ENCODE results near the gene TLE1.

- no peak for TF ChIP-seq OVOL2 (CRISPR knock-in tag; IDR thresholded peaks at IDR 0.05; ENCODE audit: borderline replicate concordance)
- no peak for TF ChIP-seq AFF4 (CRISPR knock-in tag; IDR thresholded peaks at IDR 0.05; ENCODE audit: borderline replicate concordance)
- TF ChIP-seq, protein P1, sequence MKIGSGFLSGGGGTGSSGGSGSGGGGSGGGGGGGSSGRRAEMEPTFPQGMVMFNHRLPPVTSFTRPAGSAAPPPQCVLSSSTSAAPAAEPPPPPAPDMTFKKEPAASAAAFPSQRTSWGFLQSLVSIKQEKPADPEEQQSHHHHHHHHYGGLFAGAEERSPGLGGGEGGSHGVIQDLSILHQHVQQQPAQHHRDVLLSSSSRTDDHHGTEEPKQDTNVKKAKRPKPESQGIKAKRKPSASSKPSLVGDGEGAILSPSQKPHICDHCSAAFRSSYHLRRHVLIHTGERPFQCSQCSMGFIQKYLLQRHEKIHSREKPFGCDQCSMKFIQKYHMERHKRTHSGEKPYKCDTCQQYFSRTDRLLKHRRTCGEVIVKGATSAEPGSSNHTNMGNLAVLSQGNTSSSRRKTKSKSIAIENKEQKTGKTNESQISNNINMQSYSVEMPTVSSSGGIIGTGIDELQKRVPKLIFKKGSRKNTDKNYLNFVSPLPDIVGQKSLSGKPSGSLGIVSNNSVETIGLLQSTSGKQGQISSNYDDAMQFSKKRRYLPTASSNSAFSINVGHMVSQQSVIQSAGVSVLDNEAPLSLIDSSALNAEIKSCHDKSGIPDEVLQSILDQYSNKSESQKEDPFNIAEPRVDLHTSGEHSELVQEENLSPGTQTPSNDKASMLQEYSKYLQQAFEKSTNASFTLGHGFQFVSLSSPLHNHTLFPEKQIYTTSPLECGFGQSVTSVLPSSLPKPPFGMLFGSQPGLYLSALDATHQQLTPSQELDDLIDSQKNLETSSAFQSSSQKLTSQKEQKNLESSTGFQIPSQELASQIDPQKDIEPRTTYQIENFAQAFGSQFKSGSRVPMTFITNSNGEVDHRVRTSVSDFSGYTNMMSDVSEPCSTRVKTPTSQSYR (CRISPR knock-in tag; IDR thresholded peaks at IDR 0.05) = no peak
- TF ChIP-seq, protein P2, sequence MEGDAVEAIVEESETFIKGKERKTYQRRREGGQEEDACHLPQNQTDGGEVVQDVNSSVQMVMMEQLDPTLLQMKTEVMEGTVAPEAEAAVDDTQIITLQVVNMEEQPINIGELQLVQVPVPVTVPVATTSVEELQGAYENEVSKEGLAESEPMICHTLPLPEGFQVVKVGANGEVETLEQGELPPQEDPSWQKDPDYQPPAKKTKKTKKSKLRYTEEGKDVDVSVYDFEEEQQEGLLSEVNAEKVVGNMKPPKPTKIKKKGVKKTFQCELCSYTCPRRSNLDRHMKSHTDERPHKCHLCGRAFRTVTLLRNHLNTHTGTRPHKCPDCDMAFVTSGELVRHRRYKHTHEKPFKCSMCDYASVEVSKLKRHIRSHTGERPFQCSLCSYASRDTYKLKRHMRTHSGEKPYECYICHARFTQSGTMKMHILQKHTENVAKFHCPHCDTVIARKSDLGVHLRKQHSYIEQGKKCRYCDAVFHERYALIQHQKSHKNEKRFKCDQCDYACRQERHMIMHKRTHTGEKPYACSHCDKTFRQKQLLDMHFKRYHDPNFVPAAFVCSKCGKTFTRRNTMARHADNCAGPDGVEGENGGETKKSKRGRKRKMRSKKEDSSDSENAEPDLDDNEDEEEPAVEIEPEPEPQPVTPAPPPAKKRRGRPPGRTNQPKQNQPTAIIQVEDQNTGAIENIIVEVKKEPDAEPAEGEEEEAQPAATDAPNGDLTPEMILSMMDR (IDR thresholded peaks at IDR 0.05) = no peak
- TF ChIP-seq SP1 (CRISPR knock-in tag; conservative IDR thresholded peaks at IDR 0.05) = no peak
These were observed 125.6 kb downstream of the TLE1 start for GRCh38 chr9:81563739-81564138.
